ENCODE measurements around the gene AP2B1. TPM values are rescaled to one million over a fixed set of nuclear protein-coding genes. Genes with fewer than 3 reads are reported as not detected.

The AP2B1 gene
- total RNA-seq, 1 experiment from 2014 or later: 195 TPM

- TF ChIP-seq ZNF512 (CRISPR knock-in tag; IDR thresholded peaks at IDR 0.05; ENCODE audit: borderline replicate concordance) (no peak), ZNF423 (CRISPR knock-in tag; IDR thresholded peaks at IDR 0.05) (no peak), E2F1 (CRISPR knock-in tag; IDR thresholded peaks at IDR 0.05) (no peak)
- Mint-ChIP-seq H3K27ac (peak overlapping the region; percentile 29; the same call in 1 of the 2 replicates), H3K9me3 (no peaks in the 10 kb centered on the region), H3K4me3 (no peak overlapping the region), H3K27me3 (ENCODE audit: low read depth) (no peaks in the 10 kb centered on the region), H3K36me3 (peaks cover 21% of the 10 kb centered on the region), H3K4me1 (peaks cover 24% of the 10 kb centered on the region)
- ATAC-seq (no peak), DNase-seq (ENCODE audit: low spot score) (no peak)
- CTCF ChIA-PET: interaction anchor here (0.6 to 0.8 kb wide), 2 partner anchors 55 to 179 kb away, joined by 3 to 5 read pairs; no protein-coding TSS in a partner anchor
- POLR2A ChIA-PET: interaction anchor here (0.6 kb wide), 1 partner anchor 82 kb away, joined by 4 read pairs; no protein-coding TSS in a partner anchor
These were observed 105.5 kb downstream of the AP2B1 start for GRCh38 chr17:35692512-35693210.

GRCh38 chr17:35693662-35694061, 106.5 kb downstream of the AP2B1 start:
- ChIA-PET CTCF (no interaction called here), POLR2A (interaction anchor here (0.7 kb wide), 1 partner anchor 61 kb away, joined by 8 read pairs; no protein-coding TSS in a partner anchor)
- Mint-ChIP-seq H3K9me3 (no peaks in the 10 kb centered on the region), H3K36me3 (peaks cover 12% of the 10 kb centered on the region), H3K4me3 (no peak overlapping the region), H3K4me1 (peaks cover 24% of the 10 kb centered on the region), H3K27me3 (ENCODE audit: low read depth) (no peaks in the 10 kb centered on the region), H3K27ac (no peak overlapping the region)
- no peak for DNase-seq (ENCODE audit: low spot score)
- no peak for ATAC-seq
- TF ChIP-seq ERG (CRISPR knock-in tag; IDR thresholded peaks at IDR 0.05) (no peak), ZNF317 (CRISPR knock-in tag; IDR thresholded peaks at IDR 0.05; ENCODE audit: borderline replicate concordance, low read depth) (no peak), ZNF532 (CRISPR knock-in tag; IDR thresholded peaks at IDR 0.05; ENCODE audit: borderline replicate concordance) (no peak), IRF1 (CRISPR knock-in tag; IDR thresholded peaks at IDR 0.05) (no peak), USF1 (CRISPR knock-in tag; IDR thresholded peaks at IDR 0.05) (no peak), ARID4B (CRISPR knock-in tag; IDR thresholded peaks at IDR 0.05; ENCODE audit: borderline replicate concordance) (no peak), SMAD4 (CRISPR knock-in tag; IDR thresholded peaks at IDR 0.05) (no peak), FOXP1 (CRISPR knock-in tag; IDR thresholded peaks at IDR 0.05; ENCODE audit: borderline replicate concordance) (no peak), TEAD4 (CRISPR knock-in tag; IDR thresholded peaks at IDR 0.05) (no peak), ZNF671 (CRISPR knock-in tag; IDR thresholded peaks at IDR 0.05) (no peak), GRHL2 (CRISPR knock-in tag; IDR thresholded peaks at IDR 0.05; ENCODE audit: insufficient replicate concordance, severe bottlenecking) (no peak), CDX4 (CRISPR knock-in tag; IDR thresholded peaks at IDR 0.05; ENCODE audit: borderline replicate concordance) (no peak), ZNF232 (CRISPR knock-in tag; IDR thresholded peaks at IDR 0.05) (no peak)
